Measurements from ENCODE around the gene GRM4.

GRCh38 chr6:34147906-34148630 is 2.2 kb upstream of the GRM4 start:
- TF ChIP-seq, protein P1, sequence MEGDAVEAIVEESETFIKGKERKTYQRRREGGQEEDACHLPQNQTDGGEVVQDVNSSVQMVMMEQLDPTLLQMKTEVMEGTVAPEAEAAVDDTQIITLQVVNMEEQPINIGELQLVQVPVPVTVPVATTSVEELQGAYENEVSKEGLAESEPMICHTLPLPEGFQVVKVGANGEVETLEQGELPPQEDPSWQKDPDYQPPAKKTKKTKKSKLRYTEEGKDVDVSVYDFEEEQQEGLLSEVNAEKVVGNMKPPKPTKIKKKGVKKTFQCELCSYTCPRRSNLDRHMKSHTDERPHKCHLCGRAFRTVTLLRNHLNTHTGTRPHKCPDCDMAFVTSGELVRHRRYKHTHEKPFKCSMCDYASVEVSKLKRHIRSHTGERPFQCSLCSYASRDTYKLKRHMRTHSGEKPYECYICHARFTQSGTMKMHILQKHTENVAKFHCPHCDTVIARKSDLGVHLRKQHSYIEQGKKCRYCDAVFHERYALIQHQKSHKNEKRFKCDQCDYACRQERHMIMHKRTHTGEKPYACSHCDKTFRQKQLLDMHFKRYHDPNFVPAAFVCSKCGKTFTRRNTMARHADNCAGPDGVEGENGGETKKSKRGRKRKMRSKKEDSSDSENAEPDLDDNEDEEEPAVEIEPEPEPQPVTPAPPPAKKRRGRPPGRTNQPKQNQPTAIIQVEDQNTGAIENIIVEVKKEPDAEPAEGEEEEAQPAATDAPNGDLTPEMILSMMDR (IDR thresholded peaks at IDR 0.05): no peak
- no peak for TF ChIP-seq POLR2AphosphoS5 (IDR thresholded peaks at IDR 0.05)
